ENCODE measurements around the gene EGFL7.

DNA sequence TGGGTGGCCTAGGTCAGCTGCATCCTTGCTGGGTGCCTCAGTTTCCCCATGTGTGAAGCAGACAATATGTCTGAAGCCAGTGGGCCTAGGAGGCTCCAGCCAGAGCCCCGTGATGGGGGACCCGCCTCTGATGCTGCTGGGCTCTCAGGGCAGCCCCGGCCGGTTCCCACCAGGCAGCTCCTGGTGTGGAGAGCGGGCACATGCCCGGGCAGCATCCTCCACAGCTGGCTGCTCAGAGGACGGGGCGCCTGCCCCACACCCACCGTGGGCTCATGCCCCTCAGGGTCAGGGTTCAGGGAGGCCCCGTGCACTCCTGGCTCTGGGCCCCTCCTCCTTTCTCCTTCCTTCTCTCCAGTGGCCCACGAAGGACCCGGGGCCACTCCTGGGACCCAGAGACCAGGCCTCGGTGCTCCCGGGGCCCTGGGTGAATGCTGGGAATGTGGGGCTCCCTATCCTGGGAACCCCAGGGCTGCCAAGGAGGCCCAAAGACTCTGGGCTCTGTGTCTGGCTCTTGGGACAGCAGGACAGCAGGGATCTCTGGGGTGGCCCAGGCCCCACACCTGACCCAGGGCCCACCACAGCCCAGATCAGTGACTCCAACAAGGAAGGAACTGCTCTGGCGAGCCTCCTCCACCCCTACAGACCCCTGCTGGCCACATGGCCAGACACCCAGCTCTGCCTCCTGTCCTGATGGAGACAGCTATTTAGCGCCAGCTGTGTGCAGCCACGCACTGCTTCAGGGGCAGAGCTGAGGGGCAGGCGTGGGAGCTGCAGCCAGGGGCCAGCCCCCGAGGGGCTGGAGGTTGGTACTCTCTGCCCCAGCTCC, 39.5 kb upstream of the EGFL7 start:
- TF ChIP-seq, protein P1, sequence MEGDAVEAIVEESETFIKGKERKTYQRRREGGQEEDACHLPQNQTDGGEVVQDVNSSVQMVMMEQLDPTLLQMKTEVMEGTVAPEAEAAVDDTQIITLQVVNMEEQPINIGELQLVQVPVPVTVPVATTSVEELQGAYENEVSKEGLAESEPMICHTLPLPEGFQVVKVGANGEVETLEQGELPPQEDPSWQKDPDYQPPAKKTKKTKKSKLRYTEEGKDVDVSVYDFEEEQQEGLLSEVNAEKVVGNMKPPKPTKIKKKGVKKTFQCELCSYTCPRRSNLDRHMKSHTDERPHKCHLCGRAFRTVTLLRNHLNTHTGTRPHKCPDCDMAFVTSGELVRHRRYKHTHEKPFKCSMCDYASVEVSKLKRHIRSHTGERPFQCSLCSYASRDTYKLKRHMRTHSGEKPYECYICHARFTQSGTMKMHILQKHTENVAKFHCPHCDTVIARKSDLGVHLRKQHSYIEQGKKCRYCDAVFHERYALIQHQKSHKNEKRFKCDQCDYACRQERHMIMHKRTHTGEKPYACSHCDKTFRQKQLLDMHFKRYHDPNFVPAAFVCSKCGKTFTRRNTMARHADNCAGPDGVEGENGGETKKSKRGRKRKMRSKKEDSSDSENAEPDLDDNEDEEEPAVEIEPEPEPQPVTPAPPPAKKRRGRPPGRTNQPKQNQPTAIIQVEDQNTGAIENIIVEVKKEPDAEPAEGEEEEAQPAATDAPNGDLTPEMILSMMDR (IDR thresholded peaks at IDR 0.05) = no peak
- TF ChIP-seq EZH2 (IDR thresholded peaks at IDR 0.05) = no peak
